ENCODE data around the gene ZNF654. TPM values are rescaled to one million over a fixed set of nuclear protein-coding genes. Genes with fewer than 3 reads are reported as not detected.

ZNF654 gene
- total RNA-seq, 2 donors from 2014 or later, result 7.3 to 10.6 TPM

- peaks cover 29% of the 10 kb centered on the region for H3K36me3 ChIP-seq (ENCODE audit: control insufficient read depth, insufficient read depth, low read length)
- no peak for DNase-seq
- no peaks in the 10 kb centered on the region for H3K4me1 ChIP-seq (ENCODE audit: control insufficient read depth, insufficient read depth, low read length)
- H3K27ac ChIP-seq (ENCODE audit: low read depth, low read length), result no peak overlapping the region
- Mint-ChIP-seq H3K4me3 (no peak overlapping the region), H3K27ac (peak overlapping the region; percentile 50), H3K4me1 (no peaks in the 10 kb centered on the region), H3K9me3 (no peaks in the 10 kb centered on the region), H3K27me3 (ENCODE audit: insufficient read depth) (no peaks in the 10 kb centered on the region), H3K36me3 (ENCODE audit: low read depth) (peaks cover 12% of the 10 kb centered on the region)
- H3K9me3 ChIP-seq (ENCODE audit: control insufficient read depth, low read length), result no peaks in the 10 kb centered on the region
- TF ChIP-seq CTCF (conservative IDR thresholded peaks at IDR 0.05), result no peak
- 83 to 100% methylated on average over 1 of the region's 1 CpG for WGBS, 2 experiments (ENCODE audit: insufficient coverage in 1 of 2, insufficient read length in 1 of 2)
- H3K4me3 ChIP-seq (ENCODE audit: low read length), result no peak overlapping the region
- H3K9ac ChIP-seq (ENCODE audit: extremely low read depth, low read length, poor library complexity, severe bottlenecking), result no peak overlapping the region
- no peaks in the 10 kb centered on the region for H3K27me3 ChIP-seq (ENCODE audit: control insufficient read depth, insufficient read depth, low read length, poor library complexity, severe bottlenecking)
These were observed 73.8 kb downstream of the ZNF654 start for GRCh38 chr3:88132894-88133293.

GRCh38 chr3:88133711-88134263 is 74.7 kb downstream of the ZNF654 start:
- no peak overlapping the region for H3K4me3 Mint-ChIP-seq
- DNase-seq, result no peak
- H3K9me3 ChIP-seq (ENCODE audit: control insufficient read depth, low read length), result no peaks in the 10 kb centered on the region
- H3K27me3 ChIP-seq (ENCODE audit: control insufficient read depth, insufficient read depth, low read length, poor library complexity, severe bottlenecking), result no peaks in the 10 kb centered on the region
- no peak overlapping the region for H3K9ac ChIP-seq (ENCODE audit: extremely low read depth, low read length, poor library complexity, severe bottlenecking)
- no peaks in the 10 kb centered on the region for H3K4me1 Mint-ChIP-seq
- H3K4me3 ChIP-seq (ENCODE audit: low read length), result no peak overlapping the region
- 0% methylated on average over 1 of the region's 1 CpG; no CpG with 5 or more reads in 1 of the 2 experiments for WGBS, 2 experiments (ENCODE audit: insufficient coverage in 1 of 2, insufficient read length in 1 of 2)
- no peaks in the 10 kb centered on the region for H3K27me3 Mint-ChIP-seq (ENCODE audit: insufficient read depth)
- no peak for TF ChIP-seq CTCF (conservative IDR thresholded peaks at IDR 0.05)
- peaks cover 14% of the 10 kb centered on the region for H3K36me3 Mint-ChIP-seq (ENCODE audit: low read depth)
- H3K36me3 ChIP-seq (ENCODE audit: control insufficient read depth, insufficient read depth, low read length), result peaks cover 37% of the 10 kb centered on the region
- H3K4me1 ChIP-seq (ENCODE audit: control insufficient read depth, insufficient read depth, low read length), result no peaks in the 10 kb centered on the region
- no peak overlapping the region for H3K27ac ChIP-seq (ENCODE audit: low read depth, low read length)
- H3K9me3 Mint-ChIP-seq, result no peaks in the 10 kb centered on the region
- H3K27ac Mint-ChIP-seq, result no peak overlapping the region

GRCh38 chr3:88137836-88138235 is 78.8 kb downstream of the ZNF654 start:
- 93 to 100% methylated on average over 1 of the region's 1 CpG for WGBS, 2 experiments (ENCODE audit: insufficient coverage in 1 of 2, insufficient read length in 1 of 2)
- H3K36me3 Mint-ChIP-seq (ENCODE audit: low read depth), result peaks cover 37% of the 10 kb centered on the region

More at GRCh38 chr3:88137836-88138235, 78.8 kb downstream of the ZNF654 start:
- Mint-ChIP-seq H3K4me1 (peaks cover 7% of the 10 kb centered on the region), H3K27me3 (ENCODE audit: insufficient read depth) (no peaks in the 10 kb centered on the region), H3K9me3 (no peaks in the 10 kb centered on the region), H3K27ac (no peak overlapping the region), H3K4me3 (no peak overlapping the region)
- Histone ChIP-seq H3K4me3 (ENCODE audit: low read length) (no peak overlapping the region), H3K9ac (ENCODE audit: extremely low read depth, low read length, poor library complexity, severe bottlenecking) (no peak overlapping the region), H3K36me3 (ENCODE audit: control insufficient read depth, insufficient read depth, low read length) (peaks cover 56% of the 10 kb centered on the region), H3K27me3 (ENCODE audit: control insufficient read depth, insufficient read depth, low read length, poor library complexity, severe bottlenecking) (no peaks in the 10 kb centered on the region), H3K4me1 (ENCODE audit: control insufficient read depth, insufficient read depth, low read length) (no peaks in the 10 kb centered on the region), H3K27ac (ENCODE audit: low read depth, low read length) (no peak overlapping the region), H3K9me3 (ENCODE audit: control insufficient read depth, low read length) (no peaks in the 10 kb centered on the region)
- DNase-seq, result no peak
- no peak for TF ChIP-seq CTCF (conservative IDR thresholded peaks at IDR 0.05)
